NB4 (cell line): ENCODE data around the gene LINC00632.

Experiments used
- MYC ChIP-seq: IDR thresholded peaks from 2 replicates; pipeline ENCODE4 v1.6.1; 2011; ENCODE audit warnings: low read depth, low read length
- POLR2A ChIP-seq: IDR thresholded peaks from 2 replicates; pipeline ENCODE4 v1.6.1; 2011; ENCODE audit warnings: mild to moderate bottlenecking; ENCODE audit not compliant: insufficient read length; ENCODE audit errors: extremely low read depth
- TF ChIP-seq, protein P1 (sequence below): IDR thresholded peaks from one replicate; pipeline ENCODE4 v1.5.1; 2012; ENCODE audit warnings: low read depth, low read length
- TF ChIP-seq, protein P2 (sequence below): IDR thresholded peaks from 2 replicates; pipeline ENCODE4 v1.6.1; 2011; ENCODE audit warnings: low read depth, low read length

DNA sequence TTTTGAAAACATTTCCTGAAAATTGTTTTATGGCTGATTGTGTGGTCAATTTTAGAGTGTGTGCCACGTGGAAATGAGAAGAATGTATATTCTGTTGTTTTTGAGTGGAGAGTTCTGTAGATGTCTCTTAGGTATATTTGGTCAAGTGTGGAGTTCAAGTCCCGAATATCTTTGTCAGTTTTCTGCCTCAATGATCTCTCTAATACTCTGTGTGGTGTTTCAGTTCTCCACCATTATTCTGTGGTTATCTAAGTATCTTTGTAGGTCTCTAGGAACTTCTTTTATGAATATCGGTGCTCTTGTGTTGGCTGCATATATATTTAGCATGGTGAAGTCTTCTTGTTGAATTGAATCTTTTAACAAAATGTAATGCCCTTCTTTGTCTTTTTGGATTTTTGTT is 113.3 kb downstream of the LINC00632 start:
- TF ChIP-seq, protein P1, sequence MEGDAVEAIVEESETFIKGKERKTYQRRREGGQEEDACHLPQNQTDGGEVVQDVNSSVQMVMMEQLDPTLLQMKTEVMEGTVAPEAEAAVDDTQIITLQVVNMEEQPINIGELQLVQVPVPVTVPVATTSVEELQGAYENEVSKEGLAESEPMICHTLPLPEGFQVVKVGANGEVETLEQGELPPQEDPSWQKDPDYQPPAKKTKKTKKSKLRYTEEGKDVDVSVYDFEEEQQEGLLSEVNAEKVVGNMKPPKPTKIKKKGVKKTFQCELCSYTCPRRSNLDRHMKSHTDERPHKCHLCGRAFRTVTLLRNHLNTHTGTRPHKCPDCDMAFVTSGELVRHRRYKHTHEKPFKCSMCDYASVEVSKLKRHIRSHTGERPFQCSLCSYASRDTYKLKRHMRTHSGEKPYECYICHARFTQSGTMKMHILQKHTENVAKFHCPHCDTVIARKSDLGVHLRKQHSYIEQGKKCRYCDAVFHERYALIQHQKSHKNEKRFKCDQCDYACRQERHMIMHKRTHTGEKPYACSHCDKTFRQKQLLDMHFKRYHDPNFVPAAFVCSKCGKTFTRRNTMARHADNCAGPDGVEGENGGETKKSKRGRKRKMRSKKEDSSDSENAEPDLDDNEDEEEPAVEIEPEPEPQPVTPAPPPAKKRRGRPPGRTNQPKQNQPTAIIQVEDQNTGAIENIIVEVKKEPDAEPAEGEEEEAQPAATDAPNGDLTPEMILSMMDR = no peak
- no peak for TF ChIP-seq POLR2A
- TF ChIP-seq, protein P2, sequence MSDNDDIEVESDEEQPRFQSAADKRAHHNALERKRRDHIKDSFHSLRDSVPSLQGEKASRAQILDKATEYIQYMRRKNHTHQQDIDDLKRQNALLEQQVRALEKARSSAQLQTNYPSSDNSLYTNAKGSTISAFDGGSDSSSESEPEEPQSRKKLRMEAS = no peak
- no peak for TF ChIP-seq MYC
